Stimulated activated memory B cell treated with anti-CD40 and anti-IgM and Interleukin-4, amounts not matched to agents 10 μg/mL and 1 μg/mL and 100 μg/mL, for 72 hours (primary cell): Measurements from ENCODE around the gene PRKN.
"Not testable (repeated sequence)": the region's sequence is repeated elsewhere in the genome, so short reads cannot be mapped to it uniquely, and the experiment has no call there.

Source experiments
- ATAC-seq: fragments of 150-1000 bp; cut with Tn5 transposase; 2 replicates; pipeline ENCODE4 v1.10.0; 2021
- H3K27ac Mint-ChIP-seq: one replicate; pipeline ENCODE4 v1.8.0; 2022; ENCODE audit warnings: mild to moderate bottlenecking, mixed read lengths
- H3K27me3 Mint-ChIP-seq: one replicate; pipeline ENCODE4 v1.8.0; 2022; ENCODE audit warnings: mixed read lengths
- H3K36me3 Mint-ChIP-seq: one replicate; pipeline ENCODE4 v1.8.0; 2022; ENCODE audit warnings: mixed read lengths
- H3K4me1 Mint-ChIP-seq: one replicate; pipeline ENCODE4 v1.8.0; 2022; ENCODE audit warnings: mixed read lengths
- H3K4me3 Mint-ChIP-seq: one replicate; pipeline ENCODE4 v1.8.0; 2022; ENCODE audit warnings: mild to moderate bottlenecking, moderate library complexity, mixed read lengths
- H3K9me3 Mint-ChIP-seq: one replicate; pipeline ENCODE4 v1.8.0; 2022; ENCODE audit warnings: mixed read lengths

PRKN gene

DNA sequence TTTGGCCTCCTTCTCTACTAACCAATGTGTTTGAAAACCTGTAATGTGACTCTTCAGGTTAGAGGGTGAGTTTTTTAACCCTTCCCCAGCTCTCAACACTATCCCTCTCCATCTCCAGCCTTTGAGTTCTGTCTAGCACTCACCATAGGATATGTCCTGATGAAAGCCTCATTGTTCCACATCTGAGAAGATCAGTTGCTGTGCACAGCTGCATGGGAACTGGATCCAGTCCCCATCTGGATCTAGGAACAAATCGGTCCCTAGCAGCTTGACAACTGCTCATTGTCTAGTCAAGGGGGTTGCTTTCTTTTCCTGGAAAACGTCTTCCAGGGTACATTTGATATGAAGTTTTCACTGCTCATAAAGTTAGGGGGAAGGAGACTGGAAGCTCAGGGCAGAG, 1408.3 kb downstream of the PRKN start:
- no peaks in the 10 kb centered on the region for H3K36me3 Mint-ChIP-seq
- H3K4me3 Mint-ChIP-seq: no peak overlapping the region
- H3K9me3 Mint-ChIP-seq: peaks cover 11% of the 10 kb centered on the region
- ATAC-seq: no peak
- H3K4me1 Mint-ChIP-seq: no peaks in the 10 kb centered on the region
- no peak overlapping the region for H3K27ac Mint-ChIP-seq
- peaks cover 11% of the 10 kb centered on the region for H3K27me3 Mint-ChIP-seq

DNA sequence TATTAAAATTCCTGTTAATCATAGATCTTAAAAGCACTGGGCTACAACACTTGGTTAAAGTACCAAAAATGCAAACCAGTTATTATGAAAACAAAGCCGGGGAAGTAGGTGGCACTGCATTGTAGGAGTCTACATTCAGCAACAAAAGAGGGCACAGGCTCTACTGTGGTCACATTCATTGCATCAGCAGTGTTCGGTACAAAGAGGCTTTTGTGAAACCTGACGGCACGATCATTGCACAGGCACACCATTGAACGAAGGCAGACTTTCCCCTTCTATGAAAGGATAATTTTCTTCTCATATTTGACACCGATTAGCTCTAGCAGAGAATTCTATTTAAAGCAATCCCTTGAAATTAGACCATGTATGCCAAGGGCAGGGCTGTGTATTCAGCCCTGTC, 1409.1 kb downstream of the PRKN start:
- no peak overlapping the region for H3K27ac Mint-ChIP-seq
- ATAC-seq: no peak
- H3K9me3 Mint-ChIP-seq: peaks cover 11% of the 10 kb centered on the region
- peaks cover 16% of the 10 kb centered on the region for H3K27me3 Mint-ChIP-seq
- H3K36me3 Mint-ChIP-seq: no peaks in the 10 kb centered on the region
- H3K4me1 Mint-ChIP-seq: no peaks in the 10 kb centered on the region
- no peak overlapping the region for H3K4me3 Mint-ChIP-seq

DNA sequence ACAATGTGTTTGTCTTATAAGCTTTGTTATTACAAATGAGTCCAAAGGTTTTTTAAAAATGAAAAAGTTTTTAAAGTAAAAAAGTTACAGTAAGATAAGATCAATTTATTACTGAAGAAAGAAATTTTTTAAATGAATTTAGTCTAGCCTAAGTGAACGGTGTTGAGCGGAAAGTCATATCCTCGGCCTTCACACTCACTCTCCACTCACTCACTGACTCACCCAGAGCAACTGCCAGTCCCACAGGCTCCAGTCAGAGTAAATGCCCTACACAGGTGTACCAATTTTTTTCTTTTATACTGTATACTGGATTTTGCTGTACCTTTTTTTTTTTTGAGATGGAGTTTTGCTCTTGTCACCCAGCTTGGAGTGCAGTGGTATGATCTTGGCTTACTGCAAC, 1411.0 kb downstream of the PRKN start:
- ATAC-seq: no peak
- no peaks in the 10 kb centered on the region for H3K36me3 Mint-ChIP-seq
- peaks cover 8% of the 10 kb centered on the region for H3K9me3 Mint-ChIP-seq
- H3K4me1 Mint-ChIP-seq: no peaks in the 10 kb centered on the region
- H3K27ac Mint-ChIP-seq: no peak overlapping the region
- peaks cover 16% of the 10 kb centered on the region for H3K27me3 Mint-ChIP-seq
- no peak overlapping the region for H3K4me3 Mint-ChIP-seq

DNA sequence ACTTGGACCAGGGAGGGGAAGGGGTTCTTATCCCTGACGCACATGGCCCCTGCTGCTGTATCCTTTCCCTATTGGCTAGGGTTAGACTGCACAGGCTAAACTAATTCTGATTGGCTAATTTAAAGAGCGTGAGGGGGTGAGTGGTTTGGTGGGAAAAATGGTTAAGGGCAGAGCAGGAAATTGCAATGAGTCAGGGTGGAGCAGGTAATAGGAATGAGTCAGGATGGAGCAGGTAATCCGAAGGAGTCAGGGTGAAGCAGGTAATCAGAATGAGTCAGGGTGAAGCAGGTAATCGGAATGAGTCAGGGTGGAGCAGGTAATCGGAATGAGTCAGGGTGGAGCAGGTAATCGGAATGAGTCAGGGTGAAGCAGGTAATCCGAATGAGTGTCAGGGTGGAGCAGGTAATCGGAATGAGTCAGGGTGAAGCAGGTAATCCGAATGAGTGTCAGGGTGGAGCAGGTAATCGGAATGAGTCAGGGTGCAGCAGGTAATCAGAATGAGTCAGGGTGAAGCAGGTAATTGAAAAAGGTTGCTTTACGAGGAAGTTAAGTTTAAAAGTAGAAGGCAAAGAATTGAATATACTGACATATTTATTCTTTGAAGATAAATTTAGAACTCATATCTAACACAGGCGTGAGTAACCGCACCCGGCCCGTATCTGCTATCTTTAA, 1412.2 kb downstream of the PRKN start:
- H3K27ac Mint-ChIP-seq, H3K4me1 Mint-ChIP-seq, H3K36me3 Mint-ChIP-seq, ATAC-seq, H3K9me3 Mint-ChIP-seq, H3K4me3 Mint-ChIP-seq: not testable (repeated sequence)
- peaks cover 23% of the 10 kb centered on the region for H3K27me3 Mint-ChIP-seq

DNA sequence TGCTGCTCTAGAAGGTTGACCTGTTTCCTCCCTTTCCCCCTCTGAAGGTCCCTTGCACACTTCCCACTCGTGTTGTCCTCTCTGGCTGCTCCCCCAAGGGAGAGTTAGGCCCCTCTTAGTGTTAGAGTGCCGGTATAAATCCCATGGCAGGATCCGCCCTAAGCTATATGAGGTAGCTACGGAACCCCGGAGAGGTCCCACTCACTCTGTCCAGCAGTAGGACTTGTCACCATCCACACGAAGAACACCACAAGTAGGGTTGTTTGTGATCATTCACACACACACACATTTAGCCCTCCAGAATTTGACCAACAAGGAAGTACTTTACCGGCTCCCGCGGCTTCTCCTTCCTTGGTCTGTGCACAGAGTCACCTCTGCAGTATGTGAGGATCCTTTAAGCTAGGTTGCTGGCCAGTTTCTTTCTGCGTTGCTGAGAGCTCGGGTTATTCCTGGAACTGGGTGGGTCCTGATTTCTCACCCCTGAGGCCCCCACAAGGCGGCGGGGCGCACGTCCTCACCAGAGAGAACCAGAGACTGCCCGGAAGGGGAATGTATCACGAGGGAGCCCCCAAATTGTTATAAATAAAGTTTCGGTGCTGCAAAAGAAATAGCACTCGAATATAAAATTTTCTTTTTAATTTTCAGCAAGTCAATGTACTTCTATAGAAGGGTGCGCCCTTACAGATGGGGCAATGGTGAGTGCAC, 1412.9 kb downstream of the PRKN start:
- H3K27ac Mint-ChIP-seq: not testable (repeated sequence)

DNA sequence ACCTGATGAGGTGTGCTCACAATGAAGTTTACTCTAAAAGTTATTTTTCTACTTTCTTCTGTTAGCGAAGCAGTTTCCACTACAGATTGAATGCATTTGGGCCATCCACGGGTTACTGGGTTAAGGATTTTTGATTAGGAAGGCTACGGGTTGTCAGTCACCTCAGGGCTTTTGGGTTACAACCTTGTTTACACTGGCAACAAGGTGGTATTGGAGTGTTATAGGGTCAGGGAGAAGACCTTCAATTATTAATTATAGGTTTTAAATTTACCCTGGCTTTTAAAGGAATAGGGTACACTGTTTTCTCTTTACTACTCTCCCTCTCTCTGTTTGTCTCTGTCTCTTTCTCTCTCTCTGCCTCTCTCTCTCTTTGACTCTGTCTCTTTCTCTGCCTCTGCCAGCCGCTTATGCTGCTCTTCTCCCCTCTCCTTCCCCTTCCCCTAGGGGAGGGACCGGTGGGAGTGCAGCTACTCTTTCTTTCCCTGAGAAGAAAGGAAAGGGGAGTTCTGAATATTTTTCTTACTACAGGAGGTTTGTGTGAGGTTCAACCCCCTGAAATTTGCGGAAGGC, 1413.5 kb downstream of the PRKN start:
- peaks cover 23% of the 10 kb centered on the region for H3K27me3 Mint-ChIP-seq
- ATAC-seq: no peak
- H3K27ac Mint-ChIP-seq: no peak overlapping the region
- no peak overlapping the region for H3K4me3 Mint-ChIP-seq
- H3K4me1 Mint-ChIP-seq: no peaks in the 10 kb centered on the region
- peaks cover 8% of the 10 kb centered on the region for H3K9me3 Mint-ChIP-seq
- no peaks in the 10 kb centered on the region for H3K36me3 Mint-ChIP-seq

More for the DNA sequence above, 1412.9 kb downstream of the PRKN start:
- H3K4me3 Mint-ChIP-seq, H3K9me3 Mint-ChIP-seq, H3K36me3 Mint-ChIP-seq, ATAC-seq, H3K4me1 Mint-ChIP-seq: not testable (repeated sequence)
- H3K27me3 Mint-ChIP-seq: peaks cover 23% of the 10 kb centered on the region

DNA sequence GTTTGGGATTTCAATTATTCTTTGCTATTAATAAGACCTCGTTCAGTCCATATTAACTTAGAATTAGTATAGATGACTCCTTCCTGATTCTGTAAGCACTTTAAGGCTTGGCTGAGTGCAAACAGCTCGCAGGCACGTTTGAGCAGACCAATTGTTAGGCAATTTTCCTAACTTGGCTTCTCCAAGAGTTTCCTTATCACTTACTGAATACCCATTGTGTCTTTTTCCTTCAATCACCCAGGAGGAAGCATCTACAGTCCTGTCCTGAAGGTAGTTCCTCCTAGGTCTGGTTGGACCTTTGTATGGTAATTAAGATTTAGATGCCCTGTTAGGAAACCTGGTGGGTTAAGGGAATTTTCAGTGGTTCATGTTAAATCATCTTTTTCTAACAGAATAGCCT, 1414.1 kb downstream of the PRKN start:
- peaks cover 23% of the 10 kb centered on the region for H3K27me3 Mint-ChIP-seq

DNA sequence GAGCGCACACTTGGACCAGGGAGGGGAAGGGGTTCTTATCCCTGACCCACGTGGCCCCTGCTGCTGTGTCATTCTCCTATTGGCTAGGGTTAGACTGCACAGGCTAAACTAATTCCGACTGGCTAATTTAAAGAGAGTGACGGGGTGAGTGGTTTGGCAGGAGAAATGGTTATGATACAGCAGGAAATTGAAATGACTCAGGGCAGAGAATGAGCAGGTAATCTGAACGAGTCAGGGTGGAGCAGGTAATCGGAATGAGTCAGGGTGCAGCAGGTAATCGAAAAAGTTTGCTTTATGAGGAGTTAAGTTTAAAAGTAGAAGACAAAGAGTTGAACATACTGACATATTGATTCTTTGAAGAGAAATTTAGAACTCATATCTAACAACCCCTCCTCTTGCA, 1417.8 kb downstream of the PRKN start:
- peaks cover 39% of the 10 kb centered on the region for H3K27me3 Mint-ChIP-seq
- not testable (repeated sequence) for H3K4me3 Mint-ChIP-seq, H3K36me3 Mint-ChIP-seq, H3K9me3 Mint-ChIP-seq, H3K27ac Mint-ChIP-seq, ATAC-seq, H3K4me1 Mint-ChIP-seq

More for the DNA sequence above, 1414.1 kb downstream of the PRKN start:
- not testable (repeated sequence) for H3K4me1 Mint-ChIP-seq, H3K4me3 Mint-ChIP-seq, H3K9me3 Mint-ChIP-seq, ATAC-seq, H3K36me3 Mint-ChIP-seq, H3K27ac Mint-ChIP-seq

DNA sequence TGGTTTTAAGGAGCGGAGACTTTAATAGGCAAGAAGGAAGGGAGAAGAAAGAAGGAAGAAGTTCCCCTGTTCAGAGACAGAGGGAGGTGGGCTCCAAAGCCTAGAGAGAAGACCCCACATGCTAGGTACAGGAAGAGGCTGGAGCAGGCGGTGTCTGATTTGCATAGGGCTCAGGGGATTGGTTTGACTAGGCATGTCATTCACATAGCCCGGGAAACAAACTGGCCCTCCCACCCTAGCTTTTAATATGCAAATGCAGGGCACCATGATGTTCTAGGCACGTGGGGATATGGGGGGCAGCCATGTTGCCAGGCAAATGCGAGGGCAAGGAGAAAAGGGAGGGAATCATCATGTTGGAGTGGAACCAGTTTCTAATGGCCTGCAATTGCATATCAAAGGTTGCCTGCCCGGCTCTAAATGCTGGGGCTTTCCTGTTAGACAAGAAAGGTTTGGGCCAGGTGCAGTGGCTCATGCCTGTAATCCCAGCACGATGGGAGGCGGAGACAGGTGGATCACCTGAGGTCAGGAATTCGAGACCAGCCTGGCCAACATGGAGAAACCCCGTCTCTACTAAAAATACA, 1419.4 kb downstream of the PRKN start:
- Mint-ChIP-seq H3K36me3 (no peaks in the 10 kb centered on the region), H3K4me3 (no peak overlapping the region), H3K4me1 (no peaks in the 10 kb centered on the region), H3K27me3 (peaks cover 33% of the 10 kb centered on the region), H3K27ac (no peak overlapping the region), H3K9me3 (no peaks in the 10 kb centered on the region)
- ATAC-seq: no peak

DNA sequence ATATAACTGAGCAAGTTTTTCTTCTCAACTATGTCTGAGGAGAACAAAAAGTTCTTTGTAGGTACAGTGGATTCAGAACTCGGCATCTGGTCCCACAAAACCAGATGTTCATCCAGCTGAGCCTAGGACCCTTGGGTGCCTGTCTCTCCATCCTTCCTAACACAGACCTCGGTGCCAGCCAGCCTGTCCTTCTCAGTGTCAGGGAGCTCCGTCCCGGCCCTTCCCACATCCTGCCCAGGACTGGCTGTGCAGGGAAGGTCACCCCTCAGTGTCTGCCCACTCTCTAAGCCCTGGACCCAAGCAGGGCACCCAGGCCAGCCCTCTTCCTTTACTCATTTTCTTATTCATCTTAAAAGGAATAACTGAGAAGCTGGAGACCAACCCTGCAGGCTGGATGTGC, 1421.7 kb downstream of the PRKN start:
- H3K27me3 Mint-ChIP-seq: peaks cover 29% of the 10 kb centered on the region
- no peak for ATAC-seq
- H3K4me1 Mint-ChIP-seq: no peaks in the 10 kb centered on the region
- H3K36me3 Mint-ChIP-seq: no peaks in the 10 kb centered on the region
- H3K4me3 Mint-ChIP-seq: no peak overlapping the region
- H3K27ac Mint-ChIP-seq: no peak overlapping the region
- H3K9me3 Mint-ChIP-seq: no peaks in the 10 kb centered on the region

DNA sequence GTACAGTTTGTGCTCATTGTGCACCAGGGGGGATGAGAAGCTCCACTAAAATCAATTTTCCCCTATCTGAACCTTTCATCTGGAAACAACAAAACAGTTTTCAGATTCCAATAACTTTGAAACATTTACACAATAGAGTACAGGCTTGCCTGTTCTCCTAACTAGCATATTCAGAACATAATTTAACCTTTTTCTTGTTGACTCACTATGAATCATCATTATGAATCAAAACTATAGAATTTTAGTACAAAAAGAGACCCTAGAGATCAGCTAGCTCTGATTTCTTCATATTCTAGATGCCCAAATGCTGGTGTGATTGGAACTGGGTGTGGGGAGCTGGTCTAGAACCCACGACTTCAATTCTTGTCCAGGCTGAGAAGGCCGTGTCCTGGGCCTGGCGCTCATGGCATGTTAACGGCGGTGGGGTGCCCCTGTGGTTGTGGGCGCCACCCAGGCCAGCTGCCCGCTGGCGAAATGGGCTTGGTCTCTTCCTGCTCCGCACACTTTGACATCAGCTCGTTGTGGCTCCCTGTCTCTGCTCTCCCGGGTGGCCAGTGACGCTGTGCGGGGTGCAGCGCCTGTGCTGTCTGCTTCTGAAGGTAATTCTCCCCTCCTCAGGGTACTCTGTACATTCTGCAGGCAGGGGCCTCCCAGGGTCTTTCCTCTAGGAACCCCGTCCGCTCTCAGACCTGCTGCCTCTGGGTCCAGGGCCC, 1423.8 kb downstream of the PRKN start:
- Mint-ChIP-seq H3K9me3 (no peaks in the 10 kb centered on the region), H3K4me1 (no peaks in the 10 kb centered on the region), H3K27me3 (peaks cover 26% of the 10 kb centered on the region), H3K36me3 (no peaks in the 10 kb centered on the region), H3K27ac (no peak overlapping the region), H3K4me3 (no peak overlapping the region)
- ATAC-seq: no peak

DNA sequence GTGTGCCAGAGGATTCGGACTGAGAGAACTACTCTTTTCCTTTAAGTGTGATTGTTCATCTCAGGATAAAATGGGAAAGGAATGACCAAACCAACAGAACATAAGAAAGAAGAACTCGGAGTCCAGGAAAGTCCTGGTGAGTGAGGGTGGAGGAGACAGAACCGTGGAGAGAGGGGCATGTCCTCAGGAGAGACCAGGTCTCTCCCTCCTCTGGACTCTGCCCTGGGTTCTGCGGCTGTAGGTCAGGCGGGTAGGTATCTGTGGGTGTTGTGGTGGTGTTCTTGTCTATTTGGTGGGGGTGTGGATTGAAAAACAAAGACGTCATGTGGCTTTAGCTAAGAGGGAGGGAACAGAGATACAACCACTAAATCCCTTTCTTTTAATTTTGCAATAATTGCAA, 1424.6 kb downstream of the PRKN start:
- Mint-ChIP-seq H3K27me3 (peaks cover 24% of the 10 kb centered on the region), H3K27ac (no peak overlapping the region), H3K4me3 (no peak overlapping the region), H3K4me1 (no peaks in the 10 kb centered on the region), H3K9me3 (no peaks in the 10 kb centered on the region), H3K36me3 (no peaks in the 10 kb centered on the region)
- ATAC-seq: no peak

DNA sequence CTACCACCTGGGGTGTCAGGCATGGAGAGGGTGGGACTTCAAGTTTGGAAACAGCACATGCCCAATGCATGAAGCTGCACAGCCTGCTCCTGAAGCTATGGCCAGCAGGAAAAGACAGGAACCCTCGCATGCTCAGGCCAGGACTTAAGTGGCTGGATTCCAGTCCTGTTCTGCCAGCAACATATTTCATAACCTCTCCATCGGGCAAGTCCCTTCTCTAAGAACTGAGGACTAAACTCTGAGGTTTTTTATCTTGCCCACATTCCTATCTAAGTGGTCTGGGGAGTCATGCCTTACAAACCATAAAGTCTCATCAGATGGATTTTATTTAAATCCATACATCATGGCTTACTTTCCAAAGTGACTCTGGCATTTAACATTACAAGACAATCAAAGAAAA, 1426.2 kb downstream of the PRKN start:
- peaks cover 14% of the 10 kb centered on the region for H3K27me3 Mint-ChIP-seq
- H3K9me3 Mint-ChIP-seq: no peaks in the 10 kb centered on the region
- no peaks in the 10 kb centered on the region for H3K4me1 Mint-ChIP-seq
- no peak overlapping the region for H3K4me3 Mint-ChIP-seq
- no peak overlapping the region for H3K27ac Mint-ChIP-seq
- H3K36me3 Mint-ChIP-seq: no peaks in the 10 kb centered on the region
- ATAC-seq: no peak

DNA sequence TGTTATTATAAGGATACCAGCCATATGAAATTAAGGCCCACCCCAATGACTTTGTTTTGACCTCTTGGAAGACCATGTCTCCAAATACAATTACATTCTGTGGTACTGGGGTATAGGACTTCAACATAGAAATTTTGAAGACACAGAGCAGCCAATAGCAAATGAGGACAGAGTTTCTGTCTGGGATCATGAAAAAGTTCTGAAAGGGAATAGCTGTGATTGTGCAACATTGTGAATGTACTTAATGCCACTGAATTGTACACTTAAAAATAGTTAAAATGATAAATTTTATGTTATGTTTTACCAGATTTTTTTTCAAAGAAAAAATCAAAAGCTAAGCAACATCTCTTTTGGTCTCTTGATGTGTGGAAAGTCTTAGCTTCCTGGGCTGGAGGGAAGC, 1426.7 kb downstream of the PRKN start:
- peaks cover 9% of the 10 kb centered on the region for H3K27me3 Mint-ChIP-seq
- ATAC-seq: no peak
- H3K4me1 Mint-ChIP-seq: no peaks in the 10 kb centered on the region
- no peak overlapping the region for H3K4me3 Mint-ChIP-seq
- H3K36me3 Mint-ChIP-seq: no peaks in the 10 kb centered on the region
- H3K27ac Mint-ChIP-seq: no peak overlapping the region
- no peaks in the 10 kb centered on the region for H3K9me3 Mint-ChIP-seq

DNA sequence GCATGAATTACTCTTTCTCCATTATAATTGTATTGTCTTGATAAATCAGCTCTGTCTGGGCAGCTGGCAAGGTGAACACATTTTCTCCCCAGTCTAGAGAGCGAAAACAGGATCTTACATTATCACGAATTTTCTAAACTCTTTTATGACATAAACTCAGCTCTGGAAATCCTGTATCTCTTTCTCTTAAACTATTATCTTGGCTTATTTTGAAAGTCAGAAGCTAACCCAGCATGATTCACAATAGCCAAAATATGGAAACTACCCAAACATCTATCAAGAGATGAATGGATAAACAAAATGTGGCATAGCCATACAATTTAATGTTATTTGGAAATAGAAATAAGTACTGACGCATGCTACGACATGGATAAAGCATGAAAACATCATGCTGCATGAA, 1427.8 kb downstream of the PRKN start:
- Mint-ChIP-seq H3K36me3 (no peaks in the 10 kb centered on the region), H3K9me3 (no peaks in the 10 kb centered on the region), H3K27me3 (peaks cover 4% of the 10 kb centered on the region), H3K4me1 (no peaks in the 10 kb centered on the region), H3K27ac (no peak overlapping the region), H3K4me3 (no peak overlapping the region)
- no peak for ATAC-seq
